H1 (cell line): ENCODE data around the gene TPM1.

ENCODE experiments used
- BRCA1 ChIP-seq: IDR thresholded peaks from 2 replicates; pipeline ENCODE4 v1.6.1; 2012; ENCODE audit warnings: low read depth, low read length, improper control_type of control experiment
- CHD2 ChIP-seq: IDR thresholded peaks from 2 replicates; pipeline ENCODE4 v1.6.1; 2012; ENCODE audit warnings: low read length, improper control_type of control experiment
- CTCF ChIP-seq, 3 experiments: IDR thresholded peaks; 1 replicate in 2 of 3; 2 replicates in 1 of 3; pipeline versions ENCODE4 v1.5.1 to v1.6.1; 2011; ENCODE audit warnings: low read length in 3 of 3, mild to moderate bottlenecking in 3 of 3, inconsistent platforms in 2 of 3, low read depth in 1 of 3, moderate library complexity in 1 of 3; ENCODE audit not compliant: insufficient read depth in 1 of 3; ENCODE audit errors: control extremely low read depth in 1 of 3
- EP300 ChIP-seq, 2 experiments: IDR thresholded peaks; 1 replicate in 1 of 2; 2 replicates in 1 of 2; pipeline ENCODE4 v1.6.1; 2011 to 2012; ENCODE audit warnings: low read depth in 2 of 2, low read length in 2 of 2, mild to moderate bottlenecking in 2 of 2, borderline replicate concordance in 1 of 2, inconsistent platforms in 1 of 2, moderate library complexity in 1 of 2
- GABPA ChIP-seq: IDR thresholded peaks from 2 replicates; pipeline ENCODE4 v1.6.1; 2011; ENCODE audit warnings: mild to moderate bottlenecking, low read length, moderate library complexity, borderline replicate concordance; ENCODE audit not compliant: insufficient read depth
- JUND ChIP-seq: IDR thresholded peaks from 2 replicates; pipeline ENCODE4 v1.6.1; 2011; ENCODE audit warnings: mild to moderate bottlenecking, improper control_type of control experiment, low read length
- POLR2A ChIP-seq, 2 experiments: IDR thresholded peaks; 1 replicate in 1 of 2; 2 replicates in 1 of 2; pipeline ENCODE4 v1.6.1; 2011; ENCODE audit warnings: low read depth in 2 of 2, low read length in 2 of 2, mild to moderate bottlenecking in 2 of 2; ENCODE audit errors: control extremely low read depth in 1 of 2
- RXRA ChIP-seq: IDR thresholded peaks from 2 replicates; pipeline ENCODE4 v1.6.1; 2011; ENCODE audit warnings: low read depth, mild to moderate bottlenecking, low read length, moderate library complexity; ENCODE audit not compliant: insufficient read depth
- SP2 ChIP-seq: IDR thresholded peaks from 2 replicates; pipeline ENCODE4 v1.6.1; 2012; ENCODE audit warnings: mild to moderate bottlenecking, low read length, inconsistent platforms
- TEAD4 ChIP-seq: IDR thresholded peaks from 2 replicates; pipeline ENCODE4 v1.6.1; 2012; ENCODE audit warnings: low read depth, low read length, inconsistent platforms, mixed read lengths
- ZNF274 ChIP-seq: IDR thresholded peaks from 2 replicates; pipeline ENCODE4 v1.7.0; 2012; ENCODE audit warnings: low read length, borderline replicate concordance; ENCODE audit errors: extremely low read depth

- TF ChIP-seq CHD2 (no peak), GABPA (no peak), ZNF274 (no peak), CTCF (IDR thresholded peaks at IDR 0.05; ENCODE audit: control extremely low read depth in 1 of 3, insufficient read depth in 1 of 3, low read depth in 1 of 3, low read length in 3 of 3) (no peak), SP2 (no peak), JUND (peak; percentile 81), RXRA (no peak), TEAD4 (peak; percentile 98), EP300 (IDR thresholded peaks at IDR 0.05; ENCODE audit: borderline replicate concordance in 1 of 2, low read depth in 2 of 2, low read length in 2 of 2) (peak in 1 of 2 experiments; percentile 79; a peak in 1 of 3 replicates), BRCA1 (no peak), POLR2A (IDR thresholded peaks at IDR 0.05; ENCODE audit: control extremely low read depth in 1 of 2, low read depth in 2 of 2, low read length in 2 of 2) (peak in 1 of 2 experiments; percentile 61; a peak in 2 of 3 replicates)
Measured at GRCh38 chr15:63044645-63045464, 2.3 kb downstream of the TPM1 start.
